GM12891 (cell line): ENCODE measurements around the gene DDX10.

ENCODE experiments used
- POLR2A ChIP-seq: IDR thresholded peaks from 2 replicates; pipeline ENCODE4 v1.6.1; 2011; ENCODE audit warnings: low read depth, low read length, control low read depth
- POLR2AphosphoS5 ChIP-seq: IDR thresholded peaks from 2 replicates; pipeline ENCODE4 v1.6.1; 2011; ENCODE audit warnings: low read depth, low read length, control low read depth
- POU2F2 ChIP-seq: IDR thresholded peaks from 2 replicates; pipeline ENCODE4 v1.6.1; 2011; ENCODE audit warnings: low read depth, mild to moderate bottlenecking, control low read depth, low read length, moderate library complexity
- SPI1 ChIP-seq: IDR thresholded peaks from 2 replicates; pipeline ENCODE4 v1.6.1; 2011; ENCODE audit warnings: low read depth, low read length, control low read depth
- TAF1 ChIP-seq: IDR thresholded peaks from 2 replicates; pipeline ENCODE4 v1.6.1; 2011; ENCODE audit warnings: low read depth, low read length, control low read depth

DNA sequence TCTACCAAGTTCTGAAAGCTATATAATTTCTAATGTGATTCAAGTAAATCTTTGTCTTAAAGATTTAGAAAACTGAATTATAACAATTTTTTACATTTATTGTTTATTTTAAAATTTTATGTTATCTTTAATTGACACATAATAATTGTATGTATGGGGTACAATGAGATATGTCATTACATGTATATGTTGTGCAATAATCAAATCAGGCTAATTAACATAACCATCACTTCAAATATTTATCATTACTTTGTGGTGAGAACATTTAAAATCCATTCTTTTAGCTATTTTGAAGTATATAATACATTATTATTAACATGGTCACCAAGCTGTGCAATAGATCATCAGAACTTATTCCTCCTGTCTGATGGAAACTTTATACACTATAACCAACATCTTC, 181.1 kb downstream of the DDX10 start:
- TF ChIP-seq TAF1 (no peak), POLR2A (no peak), POLR2AphosphoS5 (no peak), POU2F2 (no peak), SPI1 (no peak)
